GF-D8 (cell line): ENCODE measurements around the gene ZNHIT3.
"Not testable (repeated sequence)": the region's sequence is repeated elsewhere in the genome, so short reads cannot be mapped to it uniquely, and the experiment has no call there.

ENCODE experiments used
- DNase-seq: peaks from one replicate; lab custom pipeline; 2025; lab: John Stamatoyannopoulos, UW

ZNHIT3 gene

GRCh38 chr17:36486204-36487194 is at the start of gene ZNHIT3:
Gene ZNHIT3 (plus strand): TSS chr17:36486681. CDS start chr17:36486700, 19 bp downstream.
- DNase-seq = peak; percentile 60

GRCh38 chr17:36441792-36442191 is 44.7 kb upstream of the ZNHIT3 start:
- not testable (repeated sequence) for DNase-seq

GRCh38 chr17:36443777-36444176 is 42.7 kb upstream of the ZNHIT3 start:
- no peak for DNase-seq

GRCh38 chr17:36449997-36450396 is 36.5 kb upstream of the ZNHIT3 start:
- not testable (repeated sequence) for DNase-seq

- not testable (repeated sequence) for DNase-seq
Measured at GRCh38 chr17:36452888-36453287, 33.6 kb upstream of the ZNHIT3 start.

- not testable (repeated sequence) for DNase-seq
Measured at GRCh38 chr17:36457701-36458100, 28.8 kb upstream of the ZNHIT3 start.

- DNase-seq = no peak
Measured at GRCh38 chr17:36459045-36459444, 27.4 kb upstream of the ZNHIT3 start.

- no peak for DNase-seq
Measured at GRCh38 chr17:36459601-36460000, 26.9 kb upstream of the ZNHIT3 start.

- no peak for DNase-seq
Measured at GRCh38 chr17:36460265-36460937, 26.1 kb upstream of the ZNHIT3 start.

- no peak for DNase-seq
Measured at GRCh38 chr17:36461330-36462110, 25.0 kb upstream of the ZNHIT3 start.

GRCh38 chr17:36463916-36464764 is 22.3 kb upstream of the ZNHIT3 start:
- DNase-seq = no peak

GRCh38 chr17:36464765-36465088 is 21.8 kb upstream of the ZNHIT3 start:
- no peak for DNase-seq

- no peak for DNase-seq
Measured at GRCh38 chr17:36468903-36469635, 17.4 kb upstream of the ZNHIT3 start.

GRCh38 chr17:36469733-36470132 is 16.7 kb upstream of the ZNHIT3 start:
- DNase-seq = no peak

GRCh38 chr17:36470499-36470898 is 16.0 kb upstream of the ZNHIT3 start:
- DNase-seq = no peak

- DNase-seq = no peak
Measured at GRCh38 chr17:36474571-36474970, 11.9 kb upstream of the ZNHIT3 start.

- DNase-seq = no peak
Measured at GRCh38 chr17:36475346-36475970, 11.0 kb upstream of the ZNHIT3 start.

- no peak for DNase-seq
Measured at GRCh38 chr17:36481829-36482228, 4.7 kb upstream of the ZNHIT3 start.

GRCh38 chr17:36482611-36483504 is 3.6 kb upstream of the ZNHIT3 start:
- DNase-seq = no peak
